Heart left ventricle (tissue), 16 donors: Measurements from ENCODE around the gene LRRC74B. TPM values are rescaled to one million over a fixed set of nuclear protein-coding genes. Genes with fewer than 3 reads are reported as not detected.
A peak's percentile ranks its signal among the peaks of the same experiment; 100 is the strongest.
"Not testable (repeated sequence)": the region's sequence is repeated elsewhere in the genome, so short reads cannot be mapped to it uniquely, and the experiment has no call there.

Experiments used
- ATAC-seq, 4 donors: fragments of 200-7000 bp; cut with Tn5 transposase; one replicate each; pipeline ENCODE4 v1.9.1; 2020 to 2022; ENCODE audit warnings: moderate library complexity in 4 of 4, mild to moderate bottlenecking in 3 of 4, moderate number of reproducible peaks in 1 of 4
- DNase-seq, 5 donors: peaks; one replicate each; pipeline ENCODE4 v3.0.0-alpha.2; 2020
- H3K27ac ChIP-seq, 12 donors: fragments of 200-600 bp; sonication (generic) in 4 of 12; one replicate each; pipeline versions ENCODE4 v1.5.0 to v1.8.0; 2016 to 2022; ENCODE audit warnings: mild to moderate bottlenecking in 2 of 12
- H3K27me3 ChIP-seq, 9 donors: fragments of 200-600 bp; sonication (generic) in 2 of 9; one replicate each; pipeline versions ENCODE4 v1.5.1 to v1.8.0; 2016 to 2022; ENCODE audit warnings: mild to moderate bottlenecking in 3 of 9
- H3K36me3 ChIP-seq, 9 donors: fragments of 200-600 bp; sonication (generic) in 2 of 9; one replicate each; pipeline versions ENCODE4 v1.5.0 to v1.8.0; 2018 to 2022; ENCODE audit warnings: mild to moderate bottlenecking in 2 of 9
- H3K4me1 ChIP-seq, 12 donors: fragments of 200-600 bp; sonication (generic) in 4 of 12; one replicate each; pipeline versions ENCODE4 v1.5.0 to v1.8.0; 2016 to 2022; ENCODE audit warnings: mild to moderate bottlenecking in 3 of 12
- H3K4me3 ChIP-seq, 12 donors: fragments of 200-600 bp; sonication (generic) in 4 of 12; one replicate each; pipeline versions ENCODE4 v1.5.0 to v1.8.0; 2017 to 2022; ENCODE audit warnings: mild to moderate bottlenecking in 9 of 12, moderate library complexity in 4 of 12
- H3K9me3 ChIP-seq, 12 donors: fragments of 200-600 bp; sonication (generic) in 4 of 12; one replicate each; pipeline versions ENCODE4 v1.5.0 to v1.8.0; 2016 to 2022; ENCODE audit warnings: mild to moderate bottlenecking in 1 of 12
- CTCF ChIP-seq, 12 donors: fragments of 200-600 bp; sonication (generic) in 4 of 12; IDR thresholded peaks; one replicate each; pipeline versions ENCODE4 v1.5.0 to v1.8.0; 2018 to 2022; ENCODE audit warnings: antibody characterized with exemption in 12 of 12, mild to moderate bottlenecking in 5 of 12
- POLR2A ChIP-seq, 2 donors: fragments of 450-650 bp; IDR thresholded peaks; one replicate each; pipeline ENCODE4 v1.6.1; 2017; ENCODE audit warnings: antibody characterized with exemption in 2 of 2, mild to moderate bottlenecking in 2 of 2, moderate library complexity in 2 of 2
- WGBS, 4 donors: extraction: QIAGEN DNeasy Blood & Tissue Kit in 2 of 4; methylation state at CpG; one replicate each; pipeline versions ENCODE4 v1.1.5 to v1.1.7; 2013 to 2018; 5-methylcytosine and 5-hydroxymethylcytosine counted together
- intact Hi-C, 10 donors: fragments of 100-400 bp; cut with DNase I; formaldehyde crosslinking; loops; one replicate each; pipeline versions ENCODE4 v1.11.1 to v1.14.2; 2022
- polyA plus RNA-seq, 2 donors: library from polyadenylated mRNA; stranded (reverse); fragments of 200-250 nt; gene quantifications; one replicate each; pipeline ENCODE4 v1.2.3, GENCODE V29; 2013
- total RNA-seq, 9 donors: library from RNA; depleted of rRNA in 2 of 9; stranded (reverse); fragments of >200 nt in 2 of 9; fragmentation: NEBNext Ultra II Directional in 3 of 9; extraction: Animal tissue kit (Norgen Biotek cat#: 25700) in 3 of 9; gene quantifications; one replicate each; pipeline versions ENCODE4 v1.1.0 to v1.2.4, GENCODE V29; 2016 to 2023
- donor health status: ischemic (EF 13 %, LVEDD 7.1; RV severe dilation, severe dysfunction).
- donor health status: healthy with polysubstance abuse.
- donor health status: DM: no; HTN: yes; CAD: no.
- donor health status: DM: no; HTN: no; CAD: no.
- donor health status: ischemic (EF 25% LVEDD 6.9; RV normal size, moderate dysfunction).
- donor health status: ischemic (EF 25% LVEDD 5.7; RV mildly dilated, moderate dysfunction).
- donor health status: healthy.
- donor health status: DM: yes; HTN: yes; CAD: no.
- donor health status: ischemic (EF 35%, LVEDD 5.7; RV mildly dilated, moderate dysfunction).
- donor health status: nonischemic (EF 11% LVEDD 7.7; RV severe dilation, severe dysfunction).
- donor health status: DM: yes; HTN: yes; CAD: no.
- donor health status: PGD.
- donor health status: ischemic (EF 29% LVEDD 5.4; RV normal size, mild dysfunction).
- donor health status: nonischemic (EF 23%, LVEDD 6.1; RV moderate dilation, normal function).

The LRRC74B gene
- total and polyA plus RNA-seq, 11 donors, result not detected

- TF ChIP-seq POLR2A (IDR thresholded peaks at IDR 0.05) (no peak), CTCF (IDR thresholded peaks at IDR 0.05) (no peak)
- 12 to 18% (median 16%) methylated on average over 13 to 15 of the region's 15 CpGs for WGBS, 4 donors
- peaks cover 0 to 19% (median 7%) of the 10 kb centered on the region in 12 donors for H3K4me1 ChIP-seq
- intact Hi-C loops, result loop anchor here in 1 of 10 donors (5.0 kb wide), 1 partner anchor 33 kb away; no protein-coding TSS in a partner anchor
- ATAC-seq, result peak; percentile 32 to 67 (median 57)
- H3K4me3 ChIP-seq, result peak overlapping the region; percentile 11 to 60 (median 54)
- DNase-seq, result peak in 1 of 5 donors; percentile 48
- no peaks in the 10 kb centered on the region for H3K27me3 ChIP-seq
- H3K9me3 ChIP-seq, result no peaks in the 10 kb centered on the region
- H3K27ac ChIP-seq, result no peak overlapping the region
- H3K36me3 ChIP-seq, result no peaks in the 10 kb centered on the region
These were observed 688 bp upstream of the LRRC74B start for GRCh38 chr22:21044931-21045584.

GRCh38 chr22:21047035-21047661, 1.4 kb downstream of the LRRC74B start:
- ATAC-seq, result no peak

GRCh38 chr22:21047730-21048129, 2.0 kb downstream of the LRRC74B start:
- Histone ChIP-seq H3K9me3 (no peaks in the 10 kb centered on the region), H3K27me3 (no peaks in the 10 kb centered on the region), H3K36me3 (no peaks in the 10 kb centered on the region), H3K27ac (no peak overlapping the region), H3K4me1 (peaks cover 0 to 19% (median 7%) of the 10 kb centered on the region in 12 donors), H3K4me3 (no peak overlapping the region)
- WGBS, 4 donors, result 68 to 82% (median 80%) methylated on average over 6 to 7 of the region's 7 CpGs
- intact Hi-C loops, result loop anchor here in 1 of 10 donors (5.0 kb wide), 1 partner anchor 35 kb away; no protein-coding TSS in a partner anchor
- DNase-seq, result peak in 1 of 5 donors; percentile 18
- TF ChIP-seq CTCF (IDR thresholded peaks at IDR 0.05) (no peak), POLR2A (IDR thresholded peaks at IDR 0.05) (no peak)
- no peak for ATAC-seq

More at GRCh38 chr22:21047035-21047661, 1.4 kb downstream of the LRRC74B start:
- intact Hi-C loops, result loop anchor here in 1 of 10 donors (5.0 kb wide), 1 partner anchor 35 kb away; no protein-coding TSS in a partner anchor
- no peak for DNase-seq
- no peak overlapping the region for H3K4me3 ChIP-seq
- H3K27ac ChIP-seq, result no peak overlapping the region
- 91 to 95% (median 92%) methylated on average over 14 of the region's 14 CpGs for WGBS, 4 donors
- TF ChIP-seq CTCF (IDR thresholded peaks at IDR 0.05), result no peak
- no peaks in the 10 kb centered on the region for H3K36me3 ChIP-seq
- H3K9me3 ChIP-seq, result no peaks in the 10 kb centered on the region
- no peaks in the 10 kb centered on the region for H3K27me3 ChIP-seq
- peaks cover 0 to 19% (median 7%) of the 10 kb centered on the region in 12 donors for H3K4me1 ChIP-seq

GRCh38 chr22:21048448-21048847, 2.7 kb downstream of the LRRC74B start:
- H3K27ac ChIP-seq, result not testable (repeated sequence)
- WGBS, 4 donors, result 67 to 77% (median 71%) methylated on average over 4 to 5 of the region's 5 CpGs

GRCh38 chr22:21048965-21049364, 3.2 kb downstream of the LRRC74B start:
- intact Hi-C loops, result loop anchor here in 1 of 10 donors (5.0 kb wide), 1 partner anchor 37 kb away; no protein-coding TSS in a partner anchor
- H3K9me3 ChIP-seq, DNase-seq, H3K27me3 ChIP-seq, ATAC-seq, H3K4me3 ChIP-seq, H3K27ac ChIP-seq, H3K36me3 ChIP-seq: not testable (repeated sequence)
- peaks cover 0 to 19% (median 7%) of the 10 kb centered on the region in 12 donors for H3K4me1 ChIP-seq
- WGBS, 4 donors, result 91 to 100% (median 97%) methylated on average over 2 to 9 of the region's 12 CpGs

More at GRCh38 chr22:21048448-21048847, 2.7 kb downstream of the LRRC74B start:
- H3K4me1 ChIP-seq, result peaks cover 0 to 19% (median 7%) of the 10 kb centered on the region in 12 donors
- H3K9me3 ChIP-seq, H3K36me3 ChIP-seq, ATAC-seq, H3K27me3 ChIP-seq, DNase-seq, H3K4me3 ChIP-seq: not testable (repeated sequence)
- intact Hi-C loops, result loop anchor here in 1 of 10 donors (5.0 kb wide), 1 partner anchor 36 kb away; no protein-coding TSS in a partner anchor
